C1 segment of cervical spinal cord (tissue), 14 donors: ENCODE measurements around the gene XPR1.

Experiments used
- DNase-seq, 14 donors: peaks; one replicate each; lab custom pipeline; 2025; lab: John Stamatoyannopoulos, UW

The XPR1 gene

GRCh38 chr1:180889325-180889724, 257.5 kb downstream of the XPR1 start:
- no peak for DNase-seq

- no peak for DNase-seq
Observed at GRCh38 chr1:180892272-180892671, 260.4 kb downstream of the XPR1 start.

GRCh38 chr1:180892675-180893074, 260.9 kb downstream of the XPR1 start:
- no peak for DNase-seq

- no peak for DNase-seq
Observed at GRCh38 chr1:180893614-180894013, 261.8 kb downstream of the XPR1 start.

- no peak for DNase-seq
Observed at GRCh38 chr1:180896161-180896560, 264.3 kb downstream of the XPR1 start.

- no peak for DNase-seq
Observed at GRCh38 chr1:180898441-180899219, 266.8 kb downstream of the XPR1 start.

GRCh38 chr1:180899262-180899661, 267.4 kb downstream of the XPR1 start:
- DNase-seq: no peak

- DNase-seq: no peak
Observed at GRCh38 chr1:180901076-180901990, 269.5 kb downstream of the XPR1 start.

- no peak for DNase-seq
Observed at GRCh38 chr1:180902541-180902940, 270.7 kb downstream of the XPR1 start.

GRCh38 chr1:180905927-180906326, 274.1 kb downstream of the XPR1 start:
- DNase-seq: no peak

- DNase-seq: no peak
Observed at GRCh38 chr1:180906511-180906910, 274.7 kb downstream of the XPR1 start.

- no peak for DNase-seq
Observed at GRCh38 chr1:180907313-180908055, 275.7 kb downstream of the XPR1 start.

GRCh38 chr1:180908074-180908765, 276.4 kb downstream of the XPR1 start:
- no peak for DNase-seq

GRCh38 chr1:180909005-180909414, 277.2 kb downstream of the XPR1 start:
- no peak for DNase-seq

- DNase-seq: no peak
Observed at GRCh38 chr1:180909462-180909976, 277.7 kb downstream of the XPR1 start.

- DNase-seq: peak in 2 of 14 donors; percentile 40 to 42
Observed at GRCh38 chr1:180911640-180912191, 279.9 kb downstream of the XPR1 start.

- peak in 3 of 14 donors; percentile 40 to 42 (median 41) for DNase-seq
Observed at GRCh38 chr1:180912211-180912800, 280.5 kb downstream of the XPR1 start.

- DNase-seq: peak in 8 of 14 donors; percentile 15 to 62 (median 50)
Observed at GRCh38 chr1:180912801-180913565, 281.2 kb downstream of the XPR1 start, which contains the start of gene KIAA1614. KIAA1614 (plus strand) TSS chr1:180912897; CDS start chr1:180913244, 347 bp downstream.

GRCh38 chr1:180915426-180915965, 283.7 kb downstream of the XPR1 start:
- DNase-seq: no peak
